ENCODE measurements around the gene CASK. TPM values are rescaled to one million over a fixed set of nuclear protein-coding genes. Genes with fewer than 3 reads are reported as not detected.

CASK gene
- total and polyA plus RNA-seq, 4 experiments from 2014 or later = 3.8 to 116 (median 68.6) TPM

GRCh38 chrX:41705680-41706374 is 217.5 kb downstream of the CASK start:
- H3K9me3 Mint-ChIP-seq = no peaks in the 10 kb centered on the region
- peaks cover 0 to 15% of the 10 kb centered on the region in 2 donors for H3K36me3 Mint-ChIP-seq
- Histone ChIP-seq H3K27ac (ENCODE audit: low read depth, low read length) (no peak overlapping the region), H3K27me3 (ENCODE audit: insufficient read depth, low read length) (no peaks in the 10 kb centered on the region), H3K9me3 (ENCODE audit: control insufficient read depth in 1 of 2, low read length in 2 of 2) (no peaks in the 10 kb centered on the region), H3K36me3 (ENCODE audit: insufficient read depth, low read length) (no peaks in the 10 kb centered on the region), H3K4me1 (ENCODE audit: insufficient read depth, low read length) (peaks cover 30% of the 10 kb centered on the region), H3K4me3 (ENCODE audit: low read length in 2 of 2) (no peak overlapping the region)
- H3K4me3 Mint-ChIP-seq = peak overlapping the region in 2 of 8 donors; percentile 46 to 76
- ChIA-PET POLR2A (ENCODE audit: partially characterized antibody) (interaction anchor here (1.6 kb wide), 1 partner anchor 14 kb away, joined by 4 read pairs; no protein-coding TSS in a partner anchor), CTCF (ENCODE audit: partially characterized antibody) (interaction anchor here (0.7 kb wide), 1 partner anchor 1030 kb away, joined by 3 read pairs; no protein-coding TSS in a partner anchor)
- peak overlapping the region; percentile 11 to 66 (median 43) for H3K27ac Mint-ChIP-seq
- no peak for DNase-seq
- H3K4me1 Mint-ChIP-seq = peaks cover 23 to 44% (median 30%) of the 10 kb centered on the region in 4 donors
- intact Hi-C loops (cut with micrococcal nuclease) = no loop called here
- H3K27me3 Mint-ChIP-seq = no peaks in the 10 kb centered on the region

DNA sequence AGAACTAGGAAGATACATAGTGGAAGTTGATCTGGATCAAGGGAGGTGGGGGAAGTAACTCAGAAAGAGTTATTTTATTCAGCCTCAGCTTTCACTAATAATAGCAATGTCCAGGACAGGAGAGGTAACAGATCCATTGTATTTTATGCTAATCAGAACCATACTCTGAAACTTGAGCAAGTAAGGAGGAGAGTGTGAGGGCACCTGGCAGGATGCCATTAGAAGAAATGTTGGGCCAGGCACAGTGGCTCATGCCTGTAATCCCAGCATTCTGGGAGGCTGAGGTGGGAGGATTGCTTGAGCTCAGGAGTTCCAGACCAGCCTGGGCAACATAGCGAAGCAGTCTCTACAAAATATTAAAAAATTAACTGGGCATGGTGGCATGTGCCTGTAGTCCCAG is 218.3 kb downstream of the CASK start:
- DNase-seq = no peak
- Histone ChIP-seq H3K36me3 (ENCODE audit: insufficient read depth, low read length) (no peaks in the 10 kb centered on the region), H3K4me3 (ENCODE audit: low read length in 2 of 2) (no peak overlapping the region), H3K27ac (ENCODE audit: low read depth, low read length) (no peak overlapping the region), H3K4me1 (ENCODE audit: insufficient read depth, low read length) (peaks cover 30% of the 10 kb centered on the region), H3K27me3 (ENCODE audit: insufficient read depth, low read length) (no peaks in the 10 kb centered on the region), H3K9me3 (ENCODE audit: control insufficient read depth in 1 of 2, low read length in 2 of 2) (no peaks in the 10 kb centered on the region)
- no peak overlapping the region for H3K4me3 Mint-ChIP-seq
- H3K36me3 Mint-ChIP-seq = peaks cover 0 to 14% of the 10 kb centered on the region in 2 donors
- no peaks in the 10 kb centered on the region for H3K9me3 Mint-ChIP-seq
- H3K27ac Mint-ChIP-seq = peak overlapping the region in 2 of 7 donors; percentile 52 to 68
- intact Hi-C loops (cut with micrococcal nuclease) = no loop called here
- H3K27me3 Mint-ChIP-seq = no peaks in the 10 kb centered on the region
- POLR2A ChIA-PET (ENCODE audit: partially characterized antibody) = interaction anchor here (1.6 kb wide), 1 partner anchor 15 kb away, joined by 4 read pairs; no protein-coding TSS in a partner anchor
- peaks cover 20 to 37% (median 29%) of the 10 kb centered on the region in 4 donors for H3K4me1 Mint-ChIP-seq
- CTCF ChIA-PET (ENCODE audit: partially characterized antibody) = no interaction called here

GRCh38 chrX:41703574-41704029 is 219.8 kb downstream of the CASK start:
- H3K9me3 ChIP-seq (ENCODE audit: control insufficient read depth in 1 of 2, low read length in 2 of 2) = no peaks in the 10 kb centered on the region
- Mint-ChIP-seq H3K9me3 (no peaks in the 10 kb centered on the region), H3K4me3 (no peak overlapping the region), H3K36me3 (peaks cover 0 to 12% of the 10 kb centered on the region in 2 donors), H3K27me3 (no peaks in the 10 kb centered on the region), H3K4me1 (peaks cover 18 to 32% (median 25%) of the 10 kb centered on the region in 4 donors), H3K27ac (no peak overlapping the region)
- intact Hi-C loops (cut with micrococcal nuclease) = no loop called here
- CTCF ChIA-PET (ENCODE audit: partially characterized antibody) = no interaction called here
- H3K4me1 ChIP-seq (ENCODE audit: insufficient read depth, low read length) = peaks cover 30% of the 10 kb centered on the region
- no peaks in the 10 kb centered on the region for H3K27me3 ChIP-seq (ENCODE audit: insufficient read depth, low read length)
- no peaks in the 10 kb centered on the region for H3K36me3 ChIP-seq (ENCODE audit: insufficient read depth, low read length)
- DNase-seq = no peak
- POLR2A ChIA-PET (ENCODE audit: partially characterized antibody) = interaction anchor here (0.8 kb wide), 1 partner anchor 546 kb away, joined by 3 read pairs; no protein-coding TSS in a partner anchor
- no peak overlapping the region for H3K27ac ChIP-seq (ENCODE audit: low read depth, low read length)
- H3K4me3 ChIP-seq (ENCODE audit: low read length in 2 of 2) = no peak overlapping the region

DNA sequence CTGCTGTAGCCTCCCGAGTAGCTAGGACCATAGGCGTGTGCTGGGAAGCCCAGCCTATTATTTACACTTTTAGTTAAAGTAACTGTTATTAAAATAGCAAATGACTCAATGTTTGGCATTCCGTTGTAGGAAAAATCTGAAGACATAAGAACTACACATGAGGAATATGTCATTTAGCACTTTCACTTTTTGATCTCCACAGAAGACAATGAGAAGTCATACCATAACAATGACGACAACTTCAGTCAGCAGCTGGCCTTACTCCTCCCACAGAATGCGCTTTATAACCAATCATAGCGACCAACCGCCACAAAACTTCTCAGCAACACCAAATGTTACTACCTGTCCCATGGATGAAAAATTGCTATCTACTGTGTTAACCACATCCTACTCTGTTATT is 227.9 kb downstream of the CASK start:
- POLR2A ChIA-PET (ENCODE audit: partially characterized antibody) = no interaction called here
- Mint-ChIP-seq H3K27me3 (no peaks in the 10 kb centered on the region), H3K9me3 (no peaks in the 10 kb centered on the region), H3K4me1 (peaks cover 24 to 46% (median 28%) of the 10 kb centered on the region in 4 donors), H3K4me3 (peak overlapping the region in 2 of 8 donors; percentile 31 to 48), H3K27ac (peak overlapping the region in 4 of 7 donors; percentile 10 to 65 (median 14)), H3K36me3 (peaks cover 0 to 16% of the 10 kb centered on the region in 2 donors)
- Histone ChIP-seq H3K9me3 (ENCODE audit: control insufficient read depth in 1 of 2, low read length in 2 of 2) (no peaks in the 10 kb centered on the region), H3K27ac (ENCODE audit: low read depth, low read length) (no peak overlapping the region), H3K4me3 (ENCODE audit: low read length in 2 of 2) (no peak overlapping the region), H3K27me3 (ENCODE audit: insufficient read depth, low read length) (no peaks in the 10 kb centered on the region), H3K36me3 (ENCODE audit: insufficient read depth, low read length) (no peaks in the 10 kb centered on the region), H3K4me1 (ENCODE audit: insufficient read depth, low read length) (peaks cover 27% of the 10 kb centered on the region)
- intact Hi-C loops (cut with micrococcal nuclease) = no loop called here
- CTCF ChIA-PET (ENCODE audit: partially characterized antibody) = no interaction called here
- peak; percentile 18 to 61 (median 35) for DNase-seq

DNA sequence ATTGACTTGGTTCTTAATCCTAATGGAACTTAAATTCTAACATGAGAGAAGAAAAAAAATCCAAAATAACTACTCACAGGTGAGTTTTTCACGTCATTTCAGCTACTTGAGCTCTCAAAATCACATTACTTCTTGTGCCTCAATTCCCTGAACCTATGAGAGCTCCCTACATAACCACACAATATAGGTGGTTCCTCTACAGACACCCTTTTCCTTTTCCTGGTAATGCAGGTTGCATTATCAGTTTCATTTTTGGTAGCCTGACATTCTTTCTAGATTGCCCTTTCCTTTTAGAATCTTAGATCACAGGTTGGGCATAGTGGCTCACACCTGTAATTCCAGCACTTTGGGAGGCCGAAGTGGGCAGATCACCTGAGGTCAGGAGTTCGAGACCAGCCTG is 230.3 kb downstream of the CASK start:
- DNase-seq = no peak
- H3K4me3 Mint-ChIP-seq = peak overlapping the region in 3 of 8 donors; percentile 8 to 46 (median 43)
- peaks cover 0 to 14% of the 10 kb centered on the region in 2 donors for H3K36me3 Mint-ChIP-seq
- H3K4me1 Mint-ChIP-seq = peaks cover 29 to 62% (median 34%) of the 10 kb centered on the region in 4 donors
- Histone ChIP-seq H3K4me3 (ENCODE audit: low read length in 2 of 2) (no peak overlapping the region), H3K27ac (ENCODE audit: low read depth, low read length) (no peak overlapping the region), H3K4me1 (ENCODE audit: insufficient read depth, low read length) (peaks cover 27% of the 10 kb centered on the region), H3K9me3 (ENCODE audit: control insufficient read depth in 1 of 2, low read length in 2 of 2) (no peaks in the 10 kb centered on the region), H3K27me3 (ENCODE audit: insufficient read depth, low read length) (no peaks in the 10 kb centered on the region), H3K36me3 (ENCODE audit: insufficient read depth, low read length) (no peaks in the 10 kb centered on the region)
- CTCF ChIA-PET (ENCODE audit: partially characterized antibody) = no interaction called here
- peak overlapping the region in 4 of 7 donors; percentile 15 to 58 (median 40) for H3K27ac Mint-ChIP-seq
- POLR2A ChIA-PET (ENCODE audit: partially characterized antibody) = no interaction called here
- intact Hi-C loops (cut with micrococcal nuclease) = no loop called here
- H3K9me3 Mint-ChIP-seq = no peaks in the 10 kb centered on the region
- H3K27me3 Mint-ChIP-seq = no peaks in the 10 kb centered on the region

- H3K36me3 ChIP-seq (ENCODE audit: insufficient read depth, low read length) = no peaks in the 10 kb centered on the region
- H3K9me3 ChIP-seq (ENCODE audit: control insufficient read depth in 1 of 2, low read length in 2 of 2) = no peaks in the 10 kb centered on the region
- H3K4me1 Mint-ChIP-seq = peaks cover 29 to 62% (median 35%) of the 10 kb centered on the region in 4 donors
- no peak overlapping the region for H3K4me3 ChIP-seq (ENCODE audit: low read length in 2 of 2)
- no peaks in the 10 kb centered on the region for H3K27me3 Mint-ChIP-seq
- H3K27ac ChIP-seq (ENCODE audit: low read depth, low read length) = no peak overlapping the region
- DNase-seq = no peak
- ChIA-PET POLR2A (ENCODE audit: partially characterized antibody) (no interaction called here), CTCF (ENCODE audit: partially characterized antibody) (no interaction called here)
- H3K9me3 Mint-ChIP-seq = no peaks in the 10 kb centered on the region
- peaks cover 0 to 14% of the 10 kb centered on the region in 2 donors for H3K36me3 Mint-ChIP-seq
- H3K27me3 ChIP-seq (ENCODE audit: insufficient read depth, low read length) = no peaks in the 10 kb centered on the region
- H3K27ac Mint-ChIP-seq = peak overlapping the region in 1 of 7 donors; percentile 77
- peaks cover 27% of the 10 kb centered on the region for H3K4me1 ChIP-seq (ENCODE audit: insufficient read depth, low read length)
- intact Hi-C loops (cut with micrococcal nuclease) = no loop called here
- no peak overlapping the region for H3K4me3 Mint-ChIP-seq
These were observed 231.1 kb downstream of the CASK start for GRCh38 chrX:41692162-41692749.

- intact Hi-C loops (cut with micrococcal nuclease) = no loop called here
- Mint-ChIP-seq H3K36me3 (peaks cover 0 to 7% of the 10 kb centered on the region in 2 donors), H3K9me3 (no peaks in the 10 kb centered on the region), H3K4me1 (peaks cover 22 to 50% (median 30%) of the 10 kb centered on the region in 4 donors), H3K4me3 (no peak overlapping the region), H3K27me3 (no peaks in the 10 kb centered on the region), H3K27ac (no peak overlapping the region)
- Histone ChIP-seq H3K9me3 (ENCODE audit: control insufficient read depth in 1 of 2, low read length in 2 of 2) (no peaks in the 10 kb centered on the region), H3K36me3 (ENCODE audit: insufficient read depth, low read length) (no peaks in the 10 kb centered on the region), H3K27me3 (ENCODE audit: insufficient read depth, low read length) (no peaks in the 10 kb centered on the region), H3K4me3 (ENCODE audit: low read length in 2 of 2) (no peak overlapping the region), H3K4me1 (ENCODE audit: insufficient read depth, low read length) (peaks cover 20% of the 10 kb centered on the region), H3K27ac (ENCODE audit: low read depth, low read length) (no peak overlapping the region)
- ChIA-PET CTCF (ENCODE audit: partially characterized antibody) (no interaction called here), POLR2A (ENCODE audit: partially characterized antibody) (no interaction called here)
- no peak for DNase-seq
These were observed 233.6 kb downstream of the CASK start for GRCh38 chrX:41689711-41690110.
